Lower leg skin (tissue), 3 donors: ENCODE data around the gene ZNF653.

Experiments
- CTCF ChIP-seq, 3 donors: fragments of 450-650 bp; IDR thresholded peaks; one replicate each; pipeline ENCODE4 v1.5.1; 2016; ENCODE audit warnings: antibody characterized with exemption in 3 of 3, mild to moderate bottlenecking in 3 of 3, moderate library complexity in 2 of 3
- POLR2A ChIP-seq, 2 donors: fragments of 450-650 bp; IDR thresholded peaks; one replicate each; pipeline ENCODE4 v1.6.1; 2016 to 2017; ENCODE audit warnings: antibody characterized with exemption in 2 of 2, mild to moderate bottlenecking in 1 of 2, moderate library complexity in 1 of 2

- TF ChIP-seq CTCF (IDR thresholded peaks at IDR 0.05) (no peak), POLR2A (IDR thresholded peaks at IDR 0.05) (no peak)
Observed at GRCh38 chr19:11448410-11448809, 57.2 kb downstream of the ZNF653 start.
